Measurements from ENCODE around the gene CCDC127.

The CCDC127 gene

DNA sequence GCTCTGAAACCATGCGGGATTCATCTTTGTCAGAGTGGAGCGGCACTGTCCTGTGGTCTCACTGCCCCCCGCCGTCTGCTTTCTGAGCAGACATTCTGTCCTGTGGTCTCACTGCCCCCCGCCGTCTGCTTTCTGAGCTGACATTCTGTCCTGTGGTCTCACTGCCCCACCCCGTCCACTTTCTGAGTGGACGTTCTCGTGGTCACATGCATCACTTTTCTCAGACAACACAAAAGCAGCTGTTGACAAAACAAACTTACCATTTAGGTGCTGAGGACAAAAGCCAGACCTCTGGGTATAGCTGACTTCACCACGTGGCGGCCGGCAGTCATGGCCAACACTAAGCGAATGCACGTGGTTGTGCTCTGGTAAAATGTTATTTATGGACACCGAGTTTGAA lies 23.9 kb downstream of the CCDC127 start:
- no peaks in the 10 kb centered on the region for H3K4me1 ChIP-seq (ENCODE audit: insufficient read depth, poor library complexity, severe bottlenecking)
- peaks cover 7% of the 10 kb centered on the region for H3K27me3 ChIP-seq (ENCODE audit: insufficient read depth, poor library complexity, severe bottlenecking)
- H3K9me3 ChIP-seq (ENCODE audit: severe bottlenecking), result no peaks in the 10 kb centered on the region
- ATAC-seq (ENCODE audit: low read depth), result no peak
- TF ChIP-seq, protein P1, sequence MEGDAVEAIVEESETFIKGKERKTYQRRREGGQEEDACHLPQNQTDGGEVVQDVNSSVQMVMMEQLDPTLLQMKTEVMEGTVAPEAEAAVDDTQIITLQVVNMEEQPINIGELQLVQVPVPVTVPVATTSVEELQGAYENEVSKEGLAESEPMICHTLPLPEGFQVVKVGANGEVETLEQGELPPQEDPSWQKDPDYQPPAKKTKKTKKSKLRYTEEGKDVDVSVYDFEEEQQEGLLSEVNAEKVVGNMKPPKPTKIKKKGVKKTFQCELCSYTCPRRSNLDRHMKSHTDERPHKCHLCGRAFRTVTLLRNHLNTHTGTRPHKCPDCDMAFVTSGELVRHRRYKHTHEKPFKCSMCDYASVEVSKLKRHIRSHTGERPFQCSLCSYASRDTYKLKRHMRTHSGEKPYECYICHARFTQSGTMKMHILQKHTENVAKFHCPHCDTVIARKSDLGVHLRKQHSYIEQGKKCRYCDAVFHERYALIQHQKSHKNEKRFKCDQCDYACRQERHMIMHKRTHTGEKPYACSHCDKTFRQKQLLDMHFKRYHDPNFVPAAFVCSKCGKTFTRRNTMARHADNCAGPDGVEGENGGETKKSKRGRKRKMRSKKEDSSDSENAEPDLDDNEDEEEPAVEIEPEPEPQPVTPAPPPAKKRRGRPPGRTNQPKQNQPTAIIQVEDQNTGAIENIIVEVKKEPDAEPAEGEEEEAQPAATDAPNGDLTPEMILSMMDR (IDR thresholded peaks at IDR 0.05; ENCODE audit: poor library complexity, severe bottlenecking), result no peak
- H3K4me3 ChIP-seq (ENCODE audit: severe bottlenecking), result no peak overlapping the region
- H3K27ac ChIP-seq (ENCODE audit: poor library complexity, severe bottlenecking), result no peak overlapping the region
- DNase-seq (ENCODE audit: low spot score), result no peak
- H3K36me3 ChIP-seq (ENCODE audit: low read depth), result no peaks in the 10 kb centered on the region

DNA sequence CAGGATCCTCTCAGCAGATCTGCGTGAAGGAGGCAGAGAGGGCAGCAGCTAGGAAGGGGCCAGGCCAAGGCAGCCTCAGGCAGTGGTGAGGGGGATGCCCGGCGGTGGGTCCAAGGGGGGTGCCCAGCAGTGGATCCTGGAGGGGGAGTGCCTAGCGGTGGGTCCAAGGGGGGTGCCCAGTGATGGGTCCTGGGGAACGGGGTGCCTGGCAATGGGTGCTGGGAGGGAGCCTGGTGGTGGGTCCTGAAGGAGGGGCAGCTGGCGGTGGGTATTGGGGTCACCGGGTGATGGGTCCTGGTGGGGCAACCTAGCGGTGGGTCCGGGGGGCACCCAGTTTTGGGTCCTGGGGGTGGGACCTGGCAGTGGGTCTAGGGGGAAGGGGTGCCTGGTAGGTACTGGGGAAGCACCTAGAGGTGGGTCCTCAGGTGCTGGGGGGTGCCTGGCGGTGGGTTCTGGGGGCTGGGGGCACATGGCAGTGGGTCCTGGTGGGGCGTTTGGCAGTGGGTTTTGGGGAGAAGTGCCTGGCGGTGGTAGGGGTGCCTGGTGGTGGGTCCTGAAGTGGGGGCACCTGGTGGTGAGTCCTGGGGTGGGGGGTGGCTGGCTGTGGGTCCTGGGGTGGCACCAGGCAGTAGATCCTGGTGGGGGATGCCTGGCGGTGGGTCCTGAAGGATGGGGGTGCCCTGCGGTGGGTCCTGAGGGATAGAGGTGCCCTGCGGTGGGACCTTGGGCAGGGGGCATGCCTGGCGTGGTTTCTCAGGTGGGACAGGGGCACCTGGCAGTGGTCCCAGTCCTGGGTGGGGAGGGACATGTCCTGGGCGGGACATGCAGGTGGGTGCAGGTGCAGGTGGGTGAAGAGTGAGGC lies 24.8 kb downstream of the CCDC127 start:
- peaks cover 7% of the 10 kb centered on the region for H3K27me3 ChIP-seq (ENCODE audit: insufficient read depth, poor library complexity, severe bottlenecking)
- TF ChIP-seq, protein P1 (IDR thresholded peaks at IDR 0.05; ENCODE audit: poor library complexity, severe bottlenecking), result no peak
- no peak overlapping the region for H3K27ac ChIP-seq (ENCODE audit: poor library complexity, severe bottlenecking)
- no peaks in the 10 kb centered on the region for H3K4me1 ChIP-seq (ENCODE audit: insufficient read depth, poor library complexity, severe bottlenecking)
- ATAC-seq (ENCODE audit: low read depth) (no peak), DNase-seq (ENCODE audit: low spot score) (no peak)
- H3K36me3 ChIP-seq (ENCODE audit: low read depth), result no peaks in the 10 kb centered on the region
- H3K4me3 ChIP-seq (ENCODE audit: severe bottlenecking), result no peak overlapping the region
- H3K9me3 ChIP-seq (ENCODE audit: severe bottlenecking), result no peaks in the 10 kb centered on the region

DNA sequence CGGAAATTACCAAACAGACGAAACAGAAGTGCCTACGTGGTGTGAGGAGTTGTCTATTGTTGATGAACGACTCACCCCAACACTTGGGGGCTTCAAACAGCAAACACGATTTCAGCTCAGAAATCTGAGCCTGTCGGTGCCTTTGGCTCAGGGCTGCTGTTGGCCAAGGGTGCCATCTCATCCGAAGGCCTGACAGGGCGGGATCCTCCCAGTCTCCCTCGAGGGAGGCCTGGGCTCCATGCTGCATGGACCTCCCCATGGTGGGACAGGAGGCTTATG lies 25.3 kb downstream of the CCDC127 start:
- Histone ChIP-seq H3K4me1 (ENCODE audit: insufficient read depth, poor library complexity, severe bottlenecking) (no peaks in the 10 kb centered on the region), H3K4me3 (ENCODE audit: severe bottlenecking) (no peak overlapping the region), H3K27me3 (ENCODE audit: insufficient read depth, poor library complexity, severe bottlenecking) (peaks cover 7% of the 10 kb centered on the region), H3K27ac (ENCODE audit: poor library complexity, severe bottlenecking) (no peak overlapping the region), H3K9me3 (ENCODE audit: severe bottlenecking) (no peaks in the 10 kb centered on the region), H3K36me3 (ENCODE audit: low read depth) (no peaks in the 10 kb centered on the region)
- peak; percentile 54 for DNase-seq (ENCODE audit: low spot score)
- no peak for ATAC-seq (ENCODE audit: low read depth)
- TF ChIP-seq, protein P1 (IDR thresholded peaks at IDR 0.05; ENCODE audit: poor library complexity, severe bottlenecking), result no peak

DNA sequence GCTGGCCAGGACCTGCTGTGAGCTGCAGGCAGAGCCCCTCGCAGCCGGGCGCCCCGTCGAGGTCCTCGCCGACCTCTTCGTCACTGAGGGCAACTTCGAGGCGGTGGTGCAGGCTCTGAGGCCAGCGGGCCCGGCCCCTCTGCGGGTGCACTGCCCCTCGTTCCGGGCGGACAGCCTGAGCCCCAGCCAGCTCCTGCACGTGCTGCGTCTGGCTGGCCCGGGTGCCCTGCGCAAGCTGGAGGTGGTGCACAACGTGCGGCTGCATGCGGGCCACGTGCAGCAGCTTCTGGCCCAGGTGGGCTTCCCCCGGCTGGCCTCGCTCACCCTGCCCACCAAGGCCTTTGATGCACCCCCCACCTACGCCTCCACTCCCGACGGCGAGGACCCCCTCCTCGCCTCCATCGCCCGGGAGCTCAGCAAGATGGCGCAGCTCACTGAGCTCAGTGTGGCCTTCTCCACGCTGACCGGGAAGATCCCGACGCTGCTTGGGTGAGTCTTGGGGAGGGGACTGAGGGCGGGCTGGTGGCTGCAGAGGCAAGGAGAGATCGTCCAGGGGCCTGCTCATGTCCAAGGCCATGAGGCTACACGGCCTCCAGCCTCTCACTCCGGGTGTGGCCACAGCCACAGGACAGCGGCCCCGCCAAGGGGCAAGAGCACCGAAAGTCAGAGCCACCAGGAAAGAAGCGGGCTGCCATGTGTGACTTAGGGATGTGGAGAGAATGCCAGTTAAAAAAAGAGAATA lies 25.8 kb downstream of the CCDC127 start:
- H3K36me3 ChIP-seq (ENCODE audit: low read depth), result no peaks in the 10 kb centered on the region
- no peaks in the 10 kb centered on the region for H3K9me3 ChIP-seq (ENCODE audit: severe bottlenecking)
- TF ChIP-seq, protein P1 (IDR thresholded peaks at IDR 0.05; ENCODE audit: poor library complexity, severe bottlenecking), result no peak
- DNase-seq (ENCODE audit: low spot score) (peak; percentile 68), ATAC-seq (ENCODE audit: low read depth) (no peak)
- H3K4me1 ChIP-seq (ENCODE audit: insufficient read depth, poor library complexity, severe bottlenecking), result no peaks in the 10 kb centered on the region
- peaks cover 7% of the 10 kb centered on the region for H3K27me3 ChIP-seq (ENCODE audit: insufficient read depth, poor library complexity, severe bottlenecking)
- H3K4me3 ChIP-seq (ENCODE audit: severe bottlenecking), result no peak overlapping the region
- no peak overlapping the region for H3K27ac ChIP-seq (ENCODE audit: poor library complexity, severe bottlenecking)

Data from RWPE2 (cell line).